ENCODE results near the gene VIT.

DNA sequence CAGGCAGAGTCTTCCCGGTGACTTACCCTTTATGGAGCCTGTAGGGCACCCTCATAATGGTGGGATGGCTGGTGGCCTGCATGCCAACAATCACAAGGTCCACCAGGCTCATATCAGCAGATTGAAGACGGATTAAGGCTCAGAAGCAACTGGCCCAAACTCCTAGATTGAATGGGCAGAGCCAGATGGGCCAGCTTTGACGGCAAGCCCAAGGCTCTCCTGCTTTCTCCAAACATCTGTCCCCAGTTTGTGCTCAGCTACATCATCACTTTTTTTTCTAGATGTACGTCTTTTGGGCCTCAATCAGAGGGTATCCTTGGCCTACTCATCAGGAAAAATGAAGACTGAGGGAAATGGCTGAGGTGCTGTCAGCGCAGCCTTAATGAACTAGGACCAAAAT lies 114.6 kb downstream of the VIT start:
- TF ChIP-seq, protein P1, sequence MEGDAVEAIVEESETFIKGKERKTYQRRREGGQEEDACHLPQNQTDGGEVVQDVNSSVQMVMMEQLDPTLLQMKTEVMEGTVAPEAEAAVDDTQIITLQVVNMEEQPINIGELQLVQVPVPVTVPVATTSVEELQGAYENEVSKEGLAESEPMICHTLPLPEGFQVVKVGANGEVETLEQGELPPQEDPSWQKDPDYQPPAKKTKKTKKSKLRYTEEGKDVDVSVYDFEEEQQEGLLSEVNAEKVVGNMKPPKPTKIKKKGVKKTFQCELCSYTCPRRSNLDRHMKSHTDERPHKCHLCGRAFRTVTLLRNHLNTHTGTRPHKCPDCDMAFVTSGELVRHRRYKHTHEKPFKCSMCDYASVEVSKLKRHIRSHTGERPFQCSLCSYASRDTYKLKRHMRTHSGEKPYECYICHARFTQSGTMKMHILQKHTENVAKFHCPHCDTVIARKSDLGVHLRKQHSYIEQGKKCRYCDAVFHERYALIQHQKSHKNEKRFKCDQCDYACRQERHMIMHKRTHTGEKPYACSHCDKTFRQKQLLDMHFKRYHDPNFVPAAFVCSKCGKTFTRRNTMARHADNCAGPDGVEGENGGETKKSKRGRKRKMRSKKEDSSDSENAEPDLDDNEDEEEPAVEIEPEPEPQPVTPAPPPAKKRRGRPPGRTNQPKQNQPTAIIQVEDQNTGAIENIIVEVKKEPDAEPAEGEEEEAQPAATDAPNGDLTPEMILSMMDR (IDR thresholded peaks at IDR 0.05), result no peak
- TF ChIP-seq POLR2A (IDR thresholded peaks at IDR 0.05), result no peak
